ENCODE data around the gene GOLGA6A. TPM values are rescaled to one million over a fixed set of nuclear protein-coding genes. Genes with fewer than 3 reads are reported as not detected.

The GOLGA6A gene
- total and polyA plus RNA-seq, 9 of the 15 experiments (the other 6 are each of a cell fraction or from before 2014, with no cell fraction given): not detected

DNA sequence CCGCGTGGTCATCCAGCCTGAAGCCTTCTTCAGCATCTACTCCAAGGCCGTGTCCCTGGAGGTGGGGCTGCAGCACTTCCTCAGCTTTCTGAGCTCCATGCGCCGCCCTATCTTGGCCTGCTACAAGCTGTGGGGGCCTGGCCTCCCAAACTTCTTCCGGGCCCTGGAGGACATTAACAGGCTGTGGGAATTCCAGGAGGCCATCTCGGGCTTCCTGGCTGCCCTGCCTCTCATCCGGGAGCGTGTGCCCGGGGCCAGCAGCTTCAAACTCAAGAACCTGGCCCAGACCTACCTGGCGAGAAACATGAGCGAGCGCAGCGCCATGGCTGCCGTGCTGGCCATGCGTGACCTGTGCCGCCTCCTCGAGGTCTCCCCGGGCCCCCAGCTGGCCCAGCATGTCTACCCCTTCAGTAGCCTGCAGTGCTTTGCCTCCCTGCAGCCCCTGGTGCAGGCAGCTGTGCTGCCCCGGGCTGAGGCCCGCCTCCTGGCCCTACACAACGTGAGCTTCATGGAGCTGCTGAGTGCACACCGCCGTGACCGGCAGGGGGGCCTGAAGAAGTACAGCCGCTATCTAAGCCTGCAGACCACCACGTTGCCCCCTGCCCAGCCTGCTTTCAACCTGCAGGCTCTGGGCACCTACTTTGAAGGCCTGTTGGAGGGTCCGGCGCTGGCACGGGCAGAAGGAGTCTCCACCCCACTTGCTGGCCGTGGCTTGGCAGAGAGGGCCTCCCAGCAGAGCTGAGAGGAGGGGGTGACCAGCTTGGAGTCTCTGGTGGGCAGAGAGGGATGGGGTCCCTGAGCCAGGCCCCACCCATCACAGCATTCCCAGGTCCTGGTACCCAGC is 37.9 kb downstream of the GOLGA6A start:
- 36% methylated on average over 25 of the region's 31 CpGs for WGBS (ENCODE audit: insufficient coverage, low coverage, missing lambda C conversion rate)
- Histone ChIP-seq H3K4me3 (no peak overlapping the region), H3K27ac (ENCODE audit: extremely low read depth, low read depth, low read length) (no peak overlapping the region), H3K36me3 (ENCODE audit: control insufficient read depth, insufficient read depth, low read length) (no peaks in the 10 kb centered on the region), H3K9me3 (replicated peaks; ENCODE audit: control insufficient read depth, insufficient read depth, low read depth, low read length) (no peaks in the 10 kb centered on the region), H4K20me1 (replicated peaks; ENCODE audit: control insufficient read depth, insufficient read depth, low read length) (peaks cover 21% of the 10 kb centered on the region), H2AFZ (ENCODE audit: low read depth, low read length) (no peak overlapping the region), H3K9ac (ENCODE audit: insufficient read depth in 1 of 2, low read depth in 2 of 2, low read length in 2 of 2) (no peak overlapping the region), H3K27me3 (ENCODE audit: control insufficient read depth in 2 of 2, insufficient read depth in 2 of 2, low read length in 2 of 2) (peaks cover 0 to 29% of the 10 kb centered on the region in 2 experiments; a peak in 3 of 5 replicates), H3K79me2 (ENCODE audit: control insufficient read depth, insufficient read depth, low read length) (no peaks in the 10 kb centered on the region), H3K4me1 (replicated peaks in 1 of 2; ENCODE audit: control insufficient read depth in 2 of 2, insufficient read depth in 2 of 2, low read length in 2 of 2) (peaks cover 0 to 9% of the 10 kb centered on the region in 2 experiments; a peak in 3 of 5 replicates), H3K4me2 (ENCODE audit: insufficient read depth, low read length) (no peak overlapping the region), H3K9me1 (ENCODE audit: control insufficient read depth, insufficient read depth, low read length) (no peaks in the 10 kb centered on the region)
- no TSS peak for BruUV-seq (replicated peaks)
- no peak for FAIRE-seq
- in situ Hi-C loops (cut with MboI) (no loop called here), intact Hi-C loops (cut with micrococcal nuclease) (no loop called here)
- peak in 1 of 4 experiments; percentile 3 for DNase-seq (ENCODE audit: extremely low read depth in 1 of 4, low spot score in 3 of 4)
- CTCF ChIA-PET (ENCODE audit: low intra/inter-chr PET ratio): no interaction called here
- peak; percentile 21; the same call in 1 of the 3 replicates for ATAC-seq
- no peak for TF ChIP-seq ZNF583 (CRISPR knock-in tag; IDR thresholded peaks at IDR 0.05)
- TF ChIP-seq SPI1 (IDR thresholded peaks at IDR 0.05; ENCODE audit: borderline replicate concordance, low read depth, low read length): 0 out of 2 replicates have a peak, but pooled peaks have one; percentile 3
- POLR2A ChIA-PET: interaction anchor here (1.2 kb wide), 1 partner anchor 10 kb away, joined by 4 read pairs; no protein-coding TSS in a partner anchor

Measured in K562 (cell line).